ENCODE data around the gene ARHGAP33.

ARHGAP33 gene

DNA sequence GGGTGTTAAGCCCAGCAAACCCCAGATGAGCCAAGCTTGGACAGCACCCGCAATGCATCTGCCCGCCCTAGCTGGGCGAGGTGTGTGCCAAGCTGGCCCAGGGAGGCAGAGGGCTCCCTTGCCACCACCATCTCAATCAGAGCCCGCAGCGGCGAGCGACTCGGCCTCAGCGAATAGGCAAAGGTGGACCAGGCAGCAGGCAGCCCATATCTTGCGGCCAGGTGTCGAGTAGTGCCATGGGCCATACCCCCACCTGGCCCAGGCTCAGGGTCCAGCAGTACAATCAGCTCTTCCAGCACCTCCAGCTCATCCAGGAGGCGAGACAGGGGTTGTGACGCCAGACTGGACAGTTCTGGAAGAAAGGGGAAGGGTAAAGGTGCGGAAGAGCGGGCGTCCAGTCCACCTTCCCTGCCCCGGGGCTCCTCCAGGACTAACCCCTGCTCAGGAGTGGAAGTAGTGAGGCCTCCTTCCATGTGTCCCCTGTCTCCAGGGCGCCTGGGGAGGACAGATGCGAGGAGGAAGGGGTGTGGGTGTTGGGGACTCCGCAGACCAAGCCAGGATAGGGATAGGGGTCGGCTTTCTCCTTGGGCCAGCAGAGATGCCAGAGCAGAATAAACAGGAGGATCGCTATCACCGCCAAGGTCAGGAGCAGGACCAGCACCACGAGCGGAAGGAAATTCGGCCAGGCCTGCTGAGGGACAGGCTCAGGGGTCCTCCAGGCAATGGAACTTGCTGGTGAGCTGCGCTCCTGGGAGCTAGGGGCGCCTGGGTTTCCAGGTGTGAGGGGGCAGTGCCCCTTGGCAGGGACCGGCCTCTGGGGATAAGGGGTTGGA lies 35.9 kb upstream of the ARHGAP33 start:
- Histone ChIP-seq H3K36me3 (peaks cover 50% of the 10 kb centered on the region), H3K4me1 (peaks cover 67% of the 10 kb centered on the region), H3K27ac (no peak overlapping the region)

DNA sequence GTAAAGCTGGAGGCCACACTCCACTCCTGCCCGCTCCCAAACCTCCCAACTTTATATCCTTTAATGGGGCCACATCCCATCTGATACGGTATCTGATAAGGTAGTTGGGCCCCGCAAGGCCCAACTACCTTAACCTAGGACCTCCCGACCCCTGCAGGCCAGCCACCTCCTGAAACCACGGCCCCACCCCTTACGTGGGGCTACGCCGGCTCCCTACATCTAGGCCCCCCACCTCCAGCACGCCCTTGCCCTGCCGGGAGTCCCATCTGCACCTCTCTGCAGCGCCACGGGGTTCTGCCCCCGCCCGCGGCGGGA lies 35.3 kb upstream of the ARHGAP33 start:
- Histone ChIP-seq H3K27me3 (no peaks in the 10 kb centered on the region), H3K9ac (peak overlapping the region; percentile 75), H3K4me1 (peaks cover 70% of the 10 kb centered on the region), H3K4me3 (peak overlapping the region; percentile 71), H3K9me3 (no peaks in the 10 kb centered on the region), H3K27ac (peak overlapping the region; percentile 39; the same call in 1 of the 2 replicates), H4K20me1 (peaks cover 48% of the 10 kb centered on the region), H3K36me3 (peaks cover 44% of the 10 kb centered on the region), H3K4me2 (peak overlapping the region; percentile 98)
- TF ChIP-seq Cebpa-rat (IDR thresholded peaks at IDR 0.05) = no peak

More for the DNA sequence above, 35.9 kb upstream of the ARHGAP33 start:
- Histone ChIP-seq H3K9ac (peak overlapping the region; percentile 75), H3K4me3 (peak overlapping the region; percentile 71), H3K9me3 (no peaks in the 10 kb centered on the region), H3K27me3 (no peaks in the 10 kb centered on the region), H3K4me2 (peak overlapping the region; percentile 98), H4K20me1 (peaks cover 54% of the 10 kb centered on the region)
- TF ChIP-seq Cebpa-rat (IDR thresholded peaks at IDR 0.05) = no peak

DNA sequence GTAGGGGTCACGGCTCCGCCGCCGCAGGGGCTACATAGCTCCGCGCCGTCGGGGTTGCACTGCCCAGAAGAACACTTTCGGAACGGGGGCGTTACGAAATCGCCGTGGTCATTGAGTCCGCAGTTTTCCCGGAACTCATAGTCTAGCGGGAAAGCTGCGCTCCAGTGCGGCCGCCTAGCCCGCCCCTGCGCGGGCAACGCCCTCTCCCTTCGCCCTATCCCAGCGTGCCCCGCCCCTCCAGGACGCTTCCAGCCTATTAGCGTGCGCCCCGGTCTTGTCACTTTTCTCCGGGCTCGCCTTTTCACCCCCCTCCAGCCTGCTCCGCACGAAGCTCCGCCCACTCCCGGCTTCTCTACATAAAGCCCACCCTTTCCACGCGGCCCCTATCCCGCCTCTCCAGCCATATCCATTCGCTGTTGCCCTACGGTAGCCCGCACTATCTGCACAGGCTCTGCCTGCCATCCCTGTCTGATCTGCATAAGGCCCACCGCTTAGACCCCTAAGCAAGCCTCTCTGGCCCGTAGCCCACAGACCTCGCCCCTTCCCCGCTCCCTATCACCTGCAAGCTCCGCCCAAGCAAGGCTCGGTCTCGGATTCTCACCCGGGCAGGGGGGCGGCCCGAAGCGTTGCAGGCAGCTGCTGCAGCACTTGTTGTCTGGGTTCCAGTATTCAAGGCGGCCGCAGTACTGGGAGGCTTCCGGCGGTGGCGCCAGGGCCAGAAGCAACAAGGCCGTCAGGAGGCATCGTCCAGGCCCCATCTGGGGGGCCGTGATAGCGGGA lies 34.8 kb upstream of the ARHGAP33 start:
- peak; percentile 33; the same call in 1 of the 2 replicates for TF ChIP-seq Cebpa-rat (IDR thresholded peaks at IDR 0.05)
- Histone ChIP-seq H3K27me3 (no peaks in the 10 kb centered on the region), H3K9ac (peak overlapping the region; percentile 76), H3K9me3 (no peaks in the 10 kb centered on the region), H3K4me1 (peaks cover 65% of the 10 kb centered on the region), H3K27ac (peak overlapping the region; percentile 79), H3K4me3 (peak overlapping the region; percentile 71), H4K20me1 (peaks cover 42% of the 10 kb centered on the region), H3K36me3 (peaks cover 39% of the 10 kb centered on the region), H3K4me2 (peak overlapping the region; percentile 98)

- no peaks in the 10 kb centered on the region for H3K9me3 ChIP-seq
- peak overlapping the region; percentile 76 for H3K9ac ChIP-seq
- H3K4me3 ChIP-seq = peak overlapping the region; percentile 71
- peaks cover 40% of the 10 kb centered on the region for H4K20me1 ChIP-seq
- H3K4me1 ChIP-seq = peaks cover 63% of the 10 kb centered on the region
- H3K36me3 ChIP-seq = peaks cover 33% of the 10 kb centered on the region
- no peaks in the 10 kb centered on the region for H3K27me3 ChIP-seq
- no peak for TF ChIP-seq Cebpa-rat (IDR thresholded peaks at IDR 0.05)
- H3K4me2 ChIP-seq = peak overlapping the region; percentile 98
- peak overlapping the region; percentile 88 for H3K27ac ChIP-seq
These were observed 34.2 kb upstream of the ARHGAP33 start for GRCh38 chr19:35741203-35741515.

DNA sequence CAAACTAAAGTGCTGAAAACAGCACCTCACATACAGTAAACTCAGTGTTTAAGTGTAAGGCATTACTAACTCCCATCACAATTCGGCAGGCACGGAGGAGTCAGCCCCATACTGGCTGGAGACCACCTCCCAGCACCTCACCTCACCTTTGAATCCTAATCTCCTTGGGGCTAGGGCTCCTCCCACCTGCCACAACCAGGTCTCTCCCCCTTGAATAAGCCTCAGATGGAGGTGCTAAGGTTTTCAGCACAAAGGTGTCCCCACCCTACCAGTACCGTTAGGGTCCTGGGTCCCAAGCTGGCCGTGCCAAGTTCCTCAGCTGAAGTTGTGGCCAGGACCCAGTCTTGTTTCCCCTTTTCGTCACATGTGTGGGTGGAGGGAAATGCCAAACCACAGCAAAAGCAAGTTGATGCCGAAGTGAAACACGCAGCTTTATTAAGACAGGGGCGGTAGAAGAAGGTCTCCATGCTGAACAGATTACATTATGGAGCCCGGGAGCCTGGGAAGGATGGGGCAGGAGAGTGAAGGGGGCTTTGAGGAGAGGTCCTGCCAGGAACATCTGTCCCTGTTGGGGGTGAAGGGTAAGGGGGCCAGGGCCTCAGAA lies 33.1 kb upstream of the ARHGAP33 start, which contains the start of gene IGFLR1:
Gene IGFLR1 (minus strand): TSS at position 332 of the 604 bp plus-strand sequence. CDS start 1,272 bp downstream, outside the sequence.
- Histone ChIP-seq H3K27me3 (no peaks in the 10 kb centered on the region), H3K9ac (peak within 1 kb of the TSS; percentile 72), H3K9me3 (no peaks in the 10 kb centered on the region), H4K20me1 (peaks cover 29% of the 10 kb centered on the region), H3K27ac (peak within 1 kb of the TSS; percentile 88), H3K4me3 (peak within 1 kb of the TSS; percentile 71), H3K4me2 (peak within 1 kb of the TSS; percentile 98), H3K36me3 (peaks cover 23% of the 10 kb centered on the region), H3K4me1 (peaks cover 63% of the 10 kb centered on the region)
- no peak for TF ChIP-seq Cebpa-rat (IDR thresholded peaks at IDR 0.05)

DNA sequence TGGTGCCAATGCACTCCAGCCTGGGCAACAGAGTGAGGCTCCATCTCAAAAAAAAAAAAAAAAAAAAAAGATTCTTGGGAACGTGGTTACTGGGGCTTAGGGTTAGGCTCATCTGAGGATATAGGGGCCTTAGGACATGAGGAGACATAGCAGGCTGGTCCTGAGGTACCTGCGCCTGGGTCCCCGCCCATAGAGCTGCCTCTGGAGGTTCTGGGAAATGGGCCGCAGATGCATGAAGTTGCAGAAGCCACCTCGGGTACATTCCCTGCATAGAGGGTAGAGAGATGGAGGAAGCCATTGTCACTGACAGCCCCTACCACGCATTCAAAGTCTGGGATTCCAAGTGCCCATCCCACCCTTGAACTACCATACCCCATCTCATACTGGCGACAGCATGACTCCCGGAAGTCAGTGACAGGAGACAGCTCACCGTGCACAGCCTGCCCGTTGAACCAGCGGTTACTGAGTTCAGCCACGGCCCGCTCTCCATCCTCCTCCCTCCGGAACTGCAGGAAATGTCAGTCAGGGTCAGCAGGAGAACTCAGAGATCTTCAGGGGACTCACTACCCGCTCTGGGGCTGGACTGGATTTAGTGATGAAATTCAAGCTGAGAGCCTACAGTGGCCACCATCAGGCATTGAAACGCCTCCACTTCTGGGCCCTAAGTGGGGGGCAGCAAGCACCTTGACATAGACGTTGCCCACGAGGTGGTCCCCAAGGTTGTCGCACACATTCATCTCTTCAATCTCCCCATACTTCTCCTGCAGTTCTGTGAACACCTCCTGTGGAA lies 31.5 kb upstream of the ARHGAP33 start:
- H3K4me2 ChIP-seq = peak overlapping the region; percentile 98
- peaks cover 7% of the 10 kb centered on the region for H3K36me3 ChIP-seq
- H3K9me3 ChIP-seq = no peaks in the 10 kb centered on the region
- H3K9ac ChIP-seq = no peak overlapping the region
- TF ChIP-seq Cebpa-rat (IDR thresholded peaks at IDR 0.05) = no peak
- peaks cover 69% of the 10 kb centered on the region for H3K4me1 ChIP-seq
- peak overlapping the region; percentile 74 for H3K4me3 ChIP-seq
- peaks cover 13% of the 10 kb centered on the region for H4K20me1 ChIP-seq
- no peak overlapping the region for H3K27ac ChIP-seq
- no peaks in the 10 kb centered on the region for H3K27me3 ChIP-seq

DNA sequence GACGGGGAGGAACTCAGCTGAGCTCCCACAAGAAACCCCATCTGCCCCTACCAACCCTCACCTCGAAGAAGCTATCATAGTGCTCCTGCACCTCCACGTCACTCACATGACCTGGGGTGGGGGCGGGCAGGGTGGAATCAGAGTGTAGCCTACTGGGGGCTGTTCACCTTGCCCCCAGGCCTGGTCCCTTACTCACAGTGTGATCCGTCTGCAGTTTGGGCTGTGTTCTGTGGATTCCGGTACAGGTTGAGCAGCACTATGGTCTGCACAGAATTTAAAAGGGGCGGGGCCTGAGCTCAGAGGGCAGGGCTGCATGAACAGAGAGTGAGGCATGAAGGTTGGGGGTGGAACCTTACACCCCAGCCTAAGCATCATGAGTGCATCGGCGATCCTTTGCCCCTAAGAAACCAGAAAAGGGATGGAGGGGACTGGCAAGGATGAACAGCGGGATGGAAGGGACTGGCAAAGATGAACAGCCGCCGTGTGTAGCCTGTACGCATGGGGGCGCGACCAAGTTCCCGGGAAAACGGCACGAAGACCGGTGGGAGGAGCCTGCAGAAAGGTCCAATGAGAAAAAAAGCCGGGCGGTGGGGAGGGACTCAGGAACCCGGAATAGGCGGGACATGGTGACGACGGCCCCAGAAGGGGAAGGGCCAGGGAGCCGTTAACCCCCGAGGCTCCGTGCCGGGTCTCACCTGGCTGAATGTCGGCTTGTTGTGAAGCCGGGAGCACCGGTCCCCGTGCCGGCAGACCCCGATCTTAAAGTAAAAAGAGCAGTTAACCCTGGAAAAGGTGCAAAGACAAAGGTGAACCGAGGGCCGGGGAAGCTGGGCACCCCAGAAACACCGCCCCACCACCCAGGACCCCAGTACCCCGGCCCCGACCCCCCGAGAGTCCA lies 30.7 kb upstream of the ARHGAP33 start:
- Histone ChIP-seq H3K27ac (peak overlapping the region; percentile 94), H3K4me3 (peak overlapping the region; percentile 74), H4K20me1 (peaks cover 5% of the 10 kb centered on the region), H3K4me1 (peaks cover 72% of the 10 kb centered on the region), H3K4me2 (peak overlapping the region; percentile 98), H3K9ac (peak overlapping the region; percentile 93), H3K9me3 (no peaks in the 10 kb centered on the region), H3K27me3 (no peaks in the 10 kb centered on the region), H3K36me3 (no peaks in the 10 kb centered on the region)
- TF ChIP-seq Cebpa-rat (IDR thresholded peaks at IDR 0.05) = no peak

- Histone ChIP-seq H3K9ac (peak within 1 kb of the TSS; percentile 93), H3K9me3 (no peaks in the 10 kb centered on the region), H3K27me3 (no peaks in the 10 kb centered on the region), H3K4me3 (peak within 1 kb of the TSS; percentile 74), H3K4me2 (peak within 1 kb of the TSS; percentile 98), H3K4me1 (peaks cover 76% of the 10 kb centered on the region), H3K36me3 (no peaks in the 10 kb centered on the region), H4K20me1 (no peaks in the 10 kb centered on the region), H3K27ac (peak within 1 kb of the TSS; percentile 94)
- no peak for TF ChIP-seq Cebpa-rat (IDR thresholded peaks at IDR 0.05)
These were observed 29.9 kb upstream of the ARHGAP33 start, which contains the start of the genes PSENEN and U2AF1L4 for GRCh38 chr19:35745328-35746086. TSS of gene PSENEN (plus strand) at chr19:35745651. CDS start at chr19:35745931, 280 bp downstream. TSS of gene U2AF1L4 (minus strand) at chr19:35745418. CDS start at chr19:35745391, 27 bp downstream.

Data from BLaER1 (cell line).